HepG2 (cell line): ENCODE measurements around the gene TBX6. TPM values are rescaled to one million over a fixed set of nuclear protein-coding genes. Genes with fewer than 3 reads are reported as not detected.

Source experiments
- ATAC-seq: fragments of 200-7000 bp; cut with Tn5 transposase; 3 replicates; pipeline ENCODE4 v1.9.1; 2020; ENCODE audit warnings: mild to moderate bottlenecking, moderate library complexity
- BruUV-seq: library from RNA; stranded (reverse); fragments of 400-500 nt; replicated peaks from 2 replicates; lab custom pipeline; 2021; lab: Mats Ljungman, UMichigan
- CTCF ChIA-PET: fragments of 300-600 bp; formaldehyde crosslinking; extraction: SDS; loops from one replicate; lab custom pipeline; 2021; ENCODE audit warnings: low total read pairs, inconsistent platforms, low intra/inter-chr PET ratio; lab: Yijun Ruan, JAX
- POLR2A ChIA-PET: fragments of 350-600 bp; sonication (Branson Sonifier 250); formaldehyde crosslinking; loops from one replicate; lab custom pipeline; 2020; ENCODE audit warnings: antibody characterized with exemption, inconsistent platforms; lab: Yijun Ruan, JAX
- DNase-seq: peaks from one replicate; pipeline ENCODE4 v3.0.0-alpha.2; 2015; ENCODE audit warnings: low spot score
- FAIRE-seq: peaks from 3 replicates; lab custom pipeline; 2011; peaks lifted over from hg19 to GRCh38; lab: Jason Lieb, UNC
- H2AFZ ChIP-seq: one replicate; pipeline ENCODE4 v1.6.1; 2011; ENCODE audit warnings: low read length, inconsistent platforms
- H3K27ac ChIP-seq: fragments of 300-600 bp; 3 replicates; pipeline ENCODE4 v1.8.0; 2011; ENCODE audit warnings: mixed run types, mild to moderate bottlenecking, mixed read lengths, low read length, inconsistent platforms; ENCODE audit not compliant: insufficient read depth; ENCODE audit errors: extremely low read length
- H3K27me3 ChIP-seq, 2 experiments: fragments of 200-600 bp in 1 of 2; 2 replicates in 1 of 2; 3 replicates in 1 of 2; pipeline versions ENCODE4 v1.6.0 to v1.8.0; 2011; ENCODE audit warnings: low read length in 2 of 2, mild to moderate bottlenecking in 2 of 2, moderate library complexity in 2 of 2, inconsistent platforms in 1 of 2; ENCODE audit not compliant: insufficient read depth in 2 of 2, control insufficient read depth in 1 of 2
- H3K36me3 ChIP-seq, 2 experiments: fragments of 200-600 bp in 1 of 2; replicated peaks in 1 of 2; 2 replicates in 1 of 2; 3 replicates in 1 of 2; pipeline versions ENCODE4 v1.5.1 to v1.8.0; 2011; ENCODE audit warnings: low read length in 2 of 2, inconsistent platforms in 1 of 2; ENCODE audit not compliant: insufficient read depth in 2 of 2, control insufficient read depth in 1 of 2
- H3K4me1 ChIP-seq: 2 replicates; pipeline ENCODE4 v1.5.1; 2012; ENCODE audit warnings: low read length, inconsistent platforms; ENCODE audit not compliant: insufficient read depth
- H3K4me2 ChIP-seq: 2 replicates; pipeline ENCODE4 v1.6.0; 2011; ENCODE audit warnings: low read depth, low read length, inconsistent platforms
- H3K4me3 ChIP-seq, 3 experiments: fragments of 200-600 bp in 1 of 3; sonication (generic), shearing (Covaris generic) in 1 of 3; replicated peaks in 1 of 3; 2 replicates each; pipeline ENCODE4 v1.5.1; 2011 to 2016; ENCODE audit warnings: low read length in 3 of 3, inconsistent platforms in 2 of 3, low read depth in 2 of 3, mild to moderate bottlenecking in 2 of 3, control low read depth in 1 of 3, mixed read lengths in 1 of 3; ENCODE audit not compliant: insufficient read depth in 1 of 3
- H3K79me2 ChIP-seq: one replicate; pipeline ENCODE4 v1.6.1; 2011; ENCODE audit warnings: low read length, inconsistent platforms; ENCODE audit not compliant: insufficient read depth
- H3K9ac ChIP-seq: 2 replicates; pipeline ENCODE4 v1.6.0; 2011; ENCODE audit warnings: mild to moderate bottlenecking, low read depth, low read length, inconsistent platforms; ENCODE audit not compliant: insufficient read depth
- H3K9me3 ChIP-seq: 2 replicates; pipeline ENCODE4 v1.5.1; 2012; ENCODE audit warnings: mild to moderate bottlenecking, low read length
- H4K20me1 ChIP-seq: 2 replicates; pipeline ENCODE4 v1.6.0; 2011; ENCODE audit warnings: inconsistent platforms, mild to moderate bottlenecking, low read length, moderate library complexity; ENCODE audit not compliant: insufficient read depth
- KLF13 ChIP-seq: sonication (generic); formaldehyde crosslinking; IDR thresholded peaks from 2 replicates; pipeline ENCODE4 v1.4.0; 2020; ENCODE audit warnings: mild to moderate bottlenecking, missing genetic modification reagents
- RCOR2 ChIP-seq: IDR thresholded peaks from 2 replicates; pipeline ENCODE4 v1.6.1; 2016; ENCODE audit warnings: missing biosample characterization, missing genetic modification reagents
- STAG1 ChIP-seq: sonication (generic); formaldehyde crosslinking; IDR thresholded peaks from 2 replicates; pipeline ENCODE4 v1.4.0; 2020; ENCODE audit warnings: missing genetic modification reagents
- TRIM24 ChIP-seq: sonication (generic); formaldehyde crosslinking; IDR thresholded peaks from 2 replicates; pipeline ENCODE4 v1.8.0; 2022; ENCODE audit warnings: mild to moderate bottlenecking, missing genetic modification reagents
- ZMYM3 ChIP-seq: sonication (generic); formaldehyde crosslinking; IDR thresholded peaks from 2 replicates; pipeline ENCODE4 v1.5.1; 2020; ENCODE audit warnings: mild to moderate bottlenecking, missing genetic modification reagents
- ZNF256 ChIP-seq: sonication (generic); formaldehyde crosslinking; conservative IDR thresholded peaks from 2 replicates; pipeline ENCODE4 v1.4.0; 2020; ENCODE audit warnings: missing genetic modification reagents
- ZNF468 ChIP-seq: sonication (generic); formaldehyde crosslinking; IDR thresholded peaks from 2 replicates; pipeline ENCODE4 v1.8.0; 2022; ENCODE audit warnings: mild to moderate bottlenecking, moderate library complexity, missing genetic modification reagents
- ZNF615 ChIP-seq: sonication (generic); formaldehyde crosslinking; IDR thresholded peaks from 2 replicates; pipeline ENCODE4 v1.5.0; 2020; ENCODE audit warnings: mild to moderate bottlenecking, missing genetic modification reagents, borderline replicate concordance
- ZNF768 ChIP-seq: sonication (generic); formaldehyde crosslinking; IDR thresholded peaks from 2 replicates; pipeline ENCODE4 v1.4.0; 2020; ENCODE audit warnings: missing genetic modification reagents
- WGBS: methylation state at CpG from one replicate; pipeline ENCODE4 v1.1.6; 2017; ENCODE audit warnings: low lambda C conversion rate; 5-methylcytosine and 5-hydroxymethylcytosine counted together
- in situ Hi-C: cut with HindIII; loops from 2 replicates; pipeline ENCODE4 v1.10.0; 2017; ENCODE audit warnings: low pct_unique_long_range_greater_than_20kb; ENCODE audit not compliant: extremely low pct_ligation_motif_present
- intact Hi-C: fragments of 100-400 bp; cut with micrococcal nuclease; formaldehyde crosslinking; loops from one replicate; pipeline ENCODE4 v1.10.0; 2022; ENCODE audit not compliant: unreplicated experiment
- polyA plus RNA-seq, 8 experiments: library from polyadenylated mRNA; depleted of rRNA in 3 of 8; stranded (reverse) in 7 of 8; unstranded in 1 of 8; fragments of >200 nt; fragmentation: Illumina TruSeq in 4 of 8; extraction: Trizol in 4 of 8; gene quantifications; 2 replicates each; pipeline versions ENCODE4 v1.2.1 to v1.2.3, GENCODE V29; 2011 to 2016; ENCODE audit warnings: low read depth in 4 of 8, missing spikeins in 1 of 8, mixed read lengths in 1 of 8; ENCODE audit not compliant: insufficient read depth in 1 of 8
- total RNA-seq, 5 experiments: library from RNA; depleted of rRNA; stranded (reverse); fragments of >200 nt; fragmentation: Illumina TruSeq; extraction: Trizol; gene quantifications; 2 replicates each; pipeline ENCODE4 v1.2.3, GENCODE V29; 2016; ENCODE audit warnings: low read depth in 1 of 5
- TF ChIP-seq, protein P1 (sequence below): sonication (generic); formaldehyde crosslinking; IDR thresholded peaks from 2 replicates; pipeline ENCODE4 v1.4.0; 2020; ENCODE audit warnings: missing genetic modification reagents

TBX6 gene
- total and polyA plus RNA-seq, 2 of the 13 experiments (the other 11 are each of a cell fraction or from before 2014, with no cell fraction given) = 0.24 to 0.42 TPM

DNA sequence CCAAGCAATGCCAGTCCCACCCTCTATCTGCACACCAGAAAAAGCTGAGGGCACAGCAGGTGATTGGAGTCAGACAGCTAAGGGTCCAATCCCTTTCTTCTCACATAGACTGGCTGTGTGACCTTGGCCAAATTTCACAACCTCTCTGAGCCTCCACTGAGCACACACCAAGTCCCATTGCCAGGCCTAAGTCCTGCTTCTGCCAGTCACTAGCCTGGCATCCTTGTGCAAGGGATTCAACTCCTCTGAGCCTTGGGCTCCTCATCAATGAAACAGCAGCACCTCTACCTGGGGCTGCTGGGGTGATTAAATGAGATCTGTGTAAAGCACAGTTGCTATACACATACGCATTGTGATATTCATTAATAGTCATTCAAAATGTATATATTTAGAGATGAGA, 45.1 kb downstream of the TBX6 start:
- H3K27me3 ChIP-seq = peaks cover 0 to 24% of the 10 kb centered on the region in 2 experiments; a peak in 3 of 5 replicates
- BruUV-seq = no TSS peak
- in situ Hi-C loops (no loop called here), intact Hi-C loops (no loop called here)
- no peaks in the 10 kb centered on the region for H3K79me2 ChIP-seq
- no peaks in the 10 kb centered on the region for H3K9me3 ChIP-seq
- peaks cover 19% of the 10 kb centered on the region for H3K4me1 ChIP-seq
- H3K4me3 ChIP-seq = no peak overlapping the region
- FAIRE-seq (no peak), ATAC-seq (peak; percentile 24), DNase-seq (no peak)
- 93% methylated on average over 1 of the region's 1 CpG for WGBS
- H3K9ac ChIP-seq = no peak overlapping the region
- H4K20me1 ChIP-seq = no peaks in the 10 kb centered on the region
- H3K4me2 ChIP-seq = 0 out of 2 replicates have a peak overlapping the region, but pooled peaks have one; percentile 41
- no peak overlapping the region for H3K27ac ChIP-seq
- H2AFZ ChIP-seq = no peak overlapping the region
- H3K36me3 ChIP-seq = no peaks in the 10 kb centered on the region
- TF ChIP-seq ZNF615 (CRISPR knock-in tag) = 0 out of 2 replicates have a peak, but pooled peaks have one; percentile 29
- peak; percentile 99 for TF ChIP-seq ZNF768
- TF ChIP-seq ZMYM3 = peak; percentile 86
- no peak for TF ChIP-seq ZNF468 (CRISPR knock-in tag)
- peak; percentile 31; the same call in 1 of the 2 replicates for TF ChIP-seq RCOR2
- no peak for TF ChIP-seq STAG1 (CRISPR knock-in tag)
- no peak for TF ChIP-seq ZNF256 (CRISPR knock-in tag)
- TF ChIP-seq, protein P1, sequence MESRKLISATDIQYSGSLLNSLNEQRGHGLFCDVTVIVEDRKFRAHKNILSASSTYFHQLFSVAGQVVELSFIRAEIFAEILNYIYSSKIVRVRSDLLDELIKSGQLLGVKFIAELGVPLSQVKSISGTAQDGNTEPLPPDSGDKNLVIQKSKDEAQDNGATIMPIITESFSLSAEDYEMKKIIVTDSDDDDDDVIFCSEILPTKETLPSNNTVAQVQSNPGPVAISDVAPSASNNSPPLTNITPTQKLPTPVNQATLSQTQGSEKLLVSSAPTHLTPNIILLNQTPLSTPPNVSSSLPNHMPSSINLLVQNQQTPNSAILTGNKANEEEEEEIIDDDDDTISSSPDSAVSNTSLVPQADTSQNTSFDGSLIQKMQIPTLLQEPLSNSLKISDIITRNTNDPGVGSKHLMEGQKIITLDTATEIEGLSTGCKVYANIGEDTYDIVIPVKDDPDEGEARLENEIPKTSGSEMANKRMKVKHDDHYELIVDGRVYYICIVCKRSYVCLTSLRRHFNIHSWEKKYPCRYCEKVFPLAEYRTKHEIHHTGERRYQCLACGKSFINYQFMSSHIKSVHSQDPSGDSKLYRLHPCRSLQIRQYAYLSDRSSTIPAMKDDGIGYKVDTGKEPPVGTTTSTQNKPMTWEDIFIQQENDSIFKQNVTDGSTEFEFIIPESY = no peak
- TF ChIP-seq TRIM24 (CRISPR knock-in tag) = no peak
- TF ChIP-seq KLF13 (CRISPR knock-in tag) = 0 out of 2 replicates have a peak, but pooled peaks have one; percentile 52
- CTCF ChIA-PET = no interaction called here
- POLR2A ChIA-PET = interaction anchor here (1.7 kb wide), 1 partner anchor 19 kb away, joined by 4 read pairs; the partner anchor contains the start of gene ALDOA
